GM12873 (cell line): ENCODE measurements around the gene TXN2.

ENCODE experiments used
- TF ChIP-seq, protein P1 (sequence below): IDR thresholded peaks from 2 replicates; pipeline ENCODE4 v1.5.1; 2012; ENCODE audit warnings: low read depth, mild to moderate bottlenecking, moderate library complexity, low read length, control low read depth; ENCODE audit not compliant: insufficient read depth; ENCODE audit errors: missing control alignments

Gene TXN2

GRCh38 chr22:36452250-36452977 lies 29.0 kb downstream of the TXN2 start:
- TF ChIP-seq, protein P1, sequence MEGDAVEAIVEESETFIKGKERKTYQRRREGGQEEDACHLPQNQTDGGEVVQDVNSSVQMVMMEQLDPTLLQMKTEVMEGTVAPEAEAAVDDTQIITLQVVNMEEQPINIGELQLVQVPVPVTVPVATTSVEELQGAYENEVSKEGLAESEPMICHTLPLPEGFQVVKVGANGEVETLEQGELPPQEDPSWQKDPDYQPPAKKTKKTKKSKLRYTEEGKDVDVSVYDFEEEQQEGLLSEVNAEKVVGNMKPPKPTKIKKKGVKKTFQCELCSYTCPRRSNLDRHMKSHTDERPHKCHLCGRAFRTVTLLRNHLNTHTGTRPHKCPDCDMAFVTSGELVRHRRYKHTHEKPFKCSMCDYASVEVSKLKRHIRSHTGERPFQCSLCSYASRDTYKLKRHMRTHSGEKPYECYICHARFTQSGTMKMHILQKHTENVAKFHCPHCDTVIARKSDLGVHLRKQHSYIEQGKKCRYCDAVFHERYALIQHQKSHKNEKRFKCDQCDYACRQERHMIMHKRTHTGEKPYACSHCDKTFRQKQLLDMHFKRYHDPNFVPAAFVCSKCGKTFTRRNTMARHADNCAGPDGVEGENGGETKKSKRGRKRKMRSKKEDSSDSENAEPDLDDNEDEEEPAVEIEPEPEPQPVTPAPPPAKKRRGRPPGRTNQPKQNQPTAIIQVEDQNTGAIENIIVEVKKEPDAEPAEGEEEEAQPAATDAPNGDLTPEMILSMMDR: peak; percentile 20

- TF ChIP-seq, protein P1: no peak
Measured at GRCh38 chr22:36449596-36450175, 31.8 kb downstream of the TXN2 start.

DNA sequence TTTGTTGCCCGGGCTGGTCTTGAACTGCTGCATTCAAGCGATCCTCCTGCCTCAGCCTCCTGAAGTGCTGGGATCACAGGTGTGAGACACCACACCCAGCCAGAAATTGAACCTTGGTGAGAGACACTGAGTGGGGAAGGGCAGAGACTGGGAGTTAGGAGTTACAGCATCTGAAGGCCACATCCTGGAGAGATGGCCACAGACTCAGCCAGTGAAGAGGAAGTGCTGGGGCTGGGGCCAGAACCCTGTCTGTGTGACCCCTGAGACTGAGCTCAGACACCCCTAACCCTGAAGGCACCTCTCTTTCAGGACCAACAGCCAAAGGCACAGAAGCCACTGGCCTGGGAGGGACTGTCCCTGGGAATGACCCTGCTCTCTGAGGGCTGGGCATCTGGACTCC lies 33.8 kb downstream of the TXN2 start:
- TF ChIP-seq, protein P1: no peak

DNA sequence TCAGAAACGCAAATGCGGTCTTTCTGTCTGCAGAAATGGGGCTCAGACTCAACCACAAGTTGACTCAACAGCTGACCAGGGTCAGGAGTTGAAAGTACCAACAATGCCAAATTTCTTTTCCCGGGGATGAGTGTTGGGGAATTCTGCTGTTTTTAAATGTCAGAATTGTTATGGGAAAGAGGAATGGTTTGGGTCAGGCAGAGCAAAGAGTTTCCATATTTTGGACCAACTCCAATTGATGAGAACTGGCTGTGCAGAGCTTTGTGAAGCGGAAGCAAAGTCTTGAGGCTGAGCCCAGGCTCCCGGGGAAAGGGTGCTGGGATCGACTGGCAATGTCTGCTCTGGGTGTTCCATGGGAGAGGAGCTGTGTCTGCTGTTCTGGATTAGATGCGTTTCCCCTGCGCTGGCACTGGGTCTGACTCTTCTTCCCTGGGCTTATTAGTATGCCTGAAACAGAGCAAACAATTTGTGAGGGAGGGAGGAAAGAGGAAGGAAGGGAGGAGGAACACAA lies 36.2 kb downstream of the TXN2 start:
- TF ChIP-seq, protein P1: no peak

GRCh38 chr22:36443198-36443770 lies 38.2 kb downstream of the TXN2 start:
- TF ChIP-seq, protein P1: no peak

- TF ChIP-seq, protein P1: no peak
Measured at GRCh38 chr22:36442506-36443197, 38.8 kb downstream of the TXN2 start.
